ENCODE measurements around the gene TXNRD1.

Gene TXNRD1

DNA sequence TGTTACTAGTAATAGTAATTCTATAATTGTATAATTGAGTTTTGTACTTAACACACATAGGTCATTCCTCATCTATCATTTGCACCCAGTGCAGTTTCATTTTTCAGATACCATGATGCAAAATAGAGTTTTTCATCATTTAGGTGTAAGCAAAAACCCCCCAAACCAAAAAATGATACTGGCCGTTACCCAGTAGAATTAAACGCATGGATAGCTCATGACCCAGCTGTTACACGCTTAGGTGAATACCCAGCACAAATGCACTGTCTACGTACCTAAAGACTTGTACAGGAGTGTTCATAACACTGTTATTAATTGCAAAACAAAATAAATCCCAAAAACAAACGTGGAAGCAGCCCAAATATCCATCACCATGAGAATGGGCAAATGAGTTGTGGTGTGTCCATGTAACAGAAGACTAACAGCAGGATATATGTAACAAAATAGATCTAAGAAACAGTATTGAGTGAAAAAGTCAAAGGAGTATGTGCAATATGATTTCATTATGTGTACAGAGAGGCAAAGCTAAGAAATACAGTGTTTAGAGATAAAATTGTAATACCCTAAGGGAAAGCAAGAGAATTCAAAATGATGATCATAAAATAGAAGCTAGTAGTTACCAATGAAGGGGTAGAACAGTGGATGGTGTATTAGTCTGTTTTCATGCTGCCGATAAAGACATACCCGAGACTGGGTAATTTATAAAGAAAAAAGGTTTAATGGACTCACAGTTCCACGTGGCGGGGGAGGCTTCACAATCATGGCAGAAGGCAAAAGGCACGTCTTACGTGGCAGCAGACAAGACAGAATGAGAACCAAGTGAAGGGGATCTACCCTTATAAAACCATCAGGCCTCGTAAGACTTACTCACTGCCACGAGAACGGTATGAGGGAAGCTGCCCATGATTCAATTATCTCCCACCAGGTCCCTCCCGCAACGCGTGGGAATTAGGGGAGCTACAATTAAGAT, 137.7 kb downstream of the TXNRD1 start:
- DNase-seq = no peak

GRCh38 chr12:104354167-104354867, 138.7 kb downstream of the TXNRD1 start:
- no peak for DNase-seq

- no peak for DNase-seq
Observed at GRCh38 chr12:104354868-104355570, 139.4 kb downstream of the TXNRD1 start.

GRCh38 chr12:104355630-104356029, 140.1 kb downstream of the TXNRD1 start:
- DNase-seq = no peak

DNA sequence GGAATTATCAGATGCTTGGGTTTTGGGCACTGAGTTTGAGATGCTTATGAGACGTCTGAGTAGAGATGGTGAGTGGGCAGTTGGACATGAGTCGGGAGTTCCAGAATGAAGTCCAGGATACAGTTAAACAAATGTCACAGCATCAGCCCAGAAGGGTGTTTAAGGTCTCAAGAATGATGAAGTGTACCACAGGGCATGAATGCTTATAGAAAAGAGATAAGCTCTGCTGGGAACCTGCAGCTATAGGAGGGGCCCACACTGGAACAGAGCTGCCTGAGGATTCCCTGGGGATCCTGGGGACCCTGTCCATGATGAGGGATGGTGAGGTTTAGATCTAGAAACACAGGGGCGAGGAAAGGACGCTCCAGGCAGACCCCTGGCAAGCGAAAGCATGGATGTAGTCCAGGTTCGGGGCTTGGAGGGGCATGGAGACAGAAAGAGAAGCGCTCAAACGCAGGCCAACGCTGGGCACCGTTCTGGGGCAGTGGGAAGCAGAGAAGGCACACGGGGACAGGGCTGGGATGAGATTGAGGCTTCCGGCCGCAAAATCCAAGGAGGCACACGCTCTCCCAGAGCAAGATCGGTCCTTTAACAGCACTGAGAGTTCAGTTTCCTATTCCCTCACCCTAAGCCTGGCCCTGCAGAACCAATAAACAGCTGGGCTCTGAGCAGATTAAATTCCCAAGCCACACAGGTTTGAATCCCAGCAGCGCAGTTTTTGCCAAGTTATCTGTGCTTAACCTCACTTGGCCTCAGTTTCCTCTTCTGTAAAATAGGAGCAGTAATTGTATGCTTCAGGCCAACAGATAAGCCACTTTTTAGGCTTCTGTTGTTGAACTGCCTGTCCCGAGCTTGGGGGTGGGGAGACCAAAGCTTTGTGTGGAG, 140.9 kb downstream of the TXNRD1 start:
- no peak for DNase-seq

DNA sequence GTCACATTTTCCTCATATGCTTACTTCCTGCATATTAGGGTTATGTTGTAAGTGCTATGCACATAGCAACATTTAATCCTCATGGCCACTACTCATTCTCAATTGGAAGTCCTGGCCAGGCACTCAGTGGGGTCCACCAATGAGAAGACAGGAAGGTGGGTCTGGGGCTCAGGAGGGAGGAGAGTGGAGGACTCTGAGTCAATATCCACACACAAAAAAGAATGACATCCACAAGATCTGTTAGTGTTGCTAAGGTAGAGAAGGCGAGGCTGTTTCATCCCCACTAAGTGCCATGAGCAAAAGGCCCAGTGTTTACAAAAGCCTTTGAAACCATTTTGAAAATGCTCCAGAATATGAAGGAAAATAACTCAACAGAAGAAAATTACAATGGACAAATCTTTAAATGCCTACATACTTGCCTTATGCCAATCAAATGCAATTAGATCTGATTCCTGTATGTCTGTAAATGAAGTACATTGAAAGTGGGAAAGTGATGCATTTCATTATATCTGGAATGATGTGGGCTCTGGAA, 141.9 kb downstream of the TXNRD1 start:
- DNase-seq = no peak

DNA sequence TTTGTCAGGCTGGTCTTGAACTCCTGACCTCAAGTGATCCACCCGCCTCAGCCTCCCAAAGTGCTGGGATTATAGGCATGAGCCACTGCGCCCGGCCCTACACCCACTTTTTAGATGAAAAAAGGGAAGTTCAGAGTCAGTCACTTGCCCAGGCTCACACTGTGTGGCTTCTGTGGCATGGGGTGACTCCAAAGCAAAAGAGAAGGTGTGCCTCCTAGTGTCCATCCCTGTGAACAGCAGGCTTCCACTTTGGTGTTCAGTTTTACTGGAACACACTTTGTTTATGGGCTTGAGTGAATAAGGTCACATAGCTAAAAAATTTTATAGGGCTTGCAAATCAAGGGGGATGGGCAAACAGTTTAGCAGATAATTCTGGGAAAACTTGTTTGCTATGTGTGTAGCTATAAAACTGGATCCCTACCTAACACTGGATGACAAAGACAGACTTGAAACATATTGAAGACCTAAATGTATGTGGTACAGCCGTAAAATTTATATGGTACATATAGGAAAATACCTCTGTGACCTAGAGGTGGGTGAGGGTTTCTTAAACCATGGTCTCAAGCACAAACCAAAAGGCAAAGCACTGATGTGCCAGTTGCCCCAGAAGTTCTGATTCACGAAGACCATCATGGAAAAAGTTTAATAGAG, 142.9 kb downstream of the TXNRD1 start:
- DNase-seq = no peak

GRCh38 chr12:104359216-104359615, 143.6 kb downstream of the TXNRD1 start:
- no peak for DNase-seq

DNA sequence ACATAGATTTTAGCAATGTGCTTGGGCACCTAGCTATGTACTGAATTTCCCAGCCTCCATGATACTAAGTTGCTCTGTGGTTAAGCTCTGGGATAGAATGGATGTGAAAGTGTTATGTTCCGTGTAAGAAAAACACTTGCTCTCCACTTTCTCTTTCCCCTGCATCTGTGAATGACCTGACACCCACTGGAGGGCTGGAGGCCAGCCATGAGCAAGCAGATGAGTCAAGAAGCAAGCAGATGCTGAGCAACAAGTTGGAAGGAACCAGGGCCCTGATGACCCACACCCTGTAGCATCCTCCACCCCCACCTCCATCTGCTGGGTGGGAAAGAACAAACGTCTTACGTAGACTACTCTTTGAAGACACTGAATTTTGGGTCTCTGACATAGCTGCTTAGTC, 144.6 kb downstream of the TXNRD1 start:
- DNase-seq = no peak

GRCh38 chr12:104360983-104361707, 145.6 kb downstream of the TXNRD1 start:
- DNase-seq = no peak

DNA sequence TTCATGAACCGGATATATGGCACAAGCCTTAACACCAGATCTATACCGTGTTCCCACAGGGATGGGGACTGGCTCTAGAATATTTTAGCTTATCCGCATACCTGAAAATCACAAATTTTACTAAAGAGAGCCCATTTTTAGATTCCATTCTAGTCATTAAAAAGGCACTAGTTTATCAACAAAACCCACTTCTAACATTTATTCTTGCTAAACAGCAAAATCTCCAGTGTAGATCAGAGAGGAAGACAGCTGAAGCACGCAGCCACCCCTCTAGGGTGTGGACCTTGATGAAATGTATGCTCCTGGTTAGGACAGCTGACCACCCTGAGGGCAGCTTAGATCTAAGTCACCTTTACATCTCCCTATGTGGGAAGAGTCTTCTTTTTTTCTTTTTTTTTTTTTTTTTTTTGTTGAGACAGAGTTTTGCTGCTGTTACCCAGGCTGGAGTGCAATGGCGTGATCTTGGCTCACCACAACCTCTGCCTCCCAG, 150.4 kb downstream of the TXNRD1 start:
- no peak for DNase-seq

- no peak for DNase-seq
Observed at GRCh38 chr12:104369708-104370107, 154.1 kb downstream of the TXNRD1 start.

- DNase-seq = no peak
Observed at GRCh38 chr12:104371043-104371870, 155.7 kb downstream of the TXNRD1 start.

DNA sequence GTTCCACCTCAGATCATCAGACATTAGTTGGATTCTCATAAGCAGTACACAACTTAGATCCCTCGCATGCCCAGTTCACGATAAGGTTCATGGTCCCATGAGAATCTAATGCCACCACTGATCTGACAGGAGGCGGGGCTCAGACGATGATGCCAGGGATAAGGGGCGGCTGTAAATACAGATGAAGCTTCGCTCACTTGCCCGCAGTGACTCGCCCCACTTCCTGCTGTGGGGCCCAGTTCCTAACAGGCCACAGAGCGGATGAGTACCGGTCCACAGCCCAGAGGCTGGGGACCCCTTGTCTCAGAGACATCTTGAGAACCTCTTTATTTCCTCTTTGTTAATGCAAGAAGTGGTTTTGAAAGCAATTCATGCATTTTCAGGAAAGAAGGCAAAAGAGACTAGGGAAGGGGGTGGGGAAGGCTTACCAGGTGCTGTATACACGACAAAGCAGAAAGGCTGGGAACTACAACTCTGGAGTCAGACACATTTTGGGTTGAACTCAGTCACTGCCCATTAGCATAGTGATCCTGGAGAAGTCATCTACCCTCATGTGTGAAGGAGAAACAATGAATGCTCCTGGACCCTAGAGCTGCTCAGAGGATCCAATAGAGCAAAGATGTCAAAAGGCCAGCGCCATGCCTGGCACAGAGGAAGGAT, 156.6 kb downstream of the TXNRD1 start:
- no peak for DNase-seq

DNA sequence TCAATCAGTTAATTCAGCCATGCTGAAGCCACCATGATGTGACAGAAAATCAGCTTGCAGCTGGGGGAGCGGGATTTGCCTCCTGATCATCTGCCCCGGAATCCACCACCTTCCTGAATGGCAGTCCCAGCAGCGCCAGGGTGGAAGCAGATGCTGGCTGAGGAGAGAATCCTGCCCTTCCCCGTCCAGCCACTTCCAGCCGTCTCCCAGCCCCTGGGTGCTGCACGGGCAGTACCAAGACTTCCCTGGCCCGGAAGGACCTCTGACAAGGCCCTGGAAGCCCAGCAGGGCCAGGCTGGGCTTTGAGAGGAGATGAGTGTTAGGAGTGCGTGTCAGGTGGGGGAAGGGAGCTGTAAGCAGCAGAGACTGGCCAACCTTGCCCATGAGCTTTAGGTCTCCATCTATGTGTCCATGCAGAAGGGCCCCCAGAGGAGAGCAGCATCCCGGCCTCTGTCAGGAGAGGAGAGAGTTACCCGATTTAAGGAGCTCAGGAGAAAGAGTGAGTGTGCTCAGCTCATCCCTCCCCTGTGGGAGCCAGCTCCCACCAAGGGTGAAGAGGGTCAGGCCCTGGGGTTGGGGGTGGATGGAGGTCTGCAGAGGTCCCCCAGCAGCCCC, 157.2 kb downstream of the TXNRD1 start:
- DNase-seq = no peak

DNA sequence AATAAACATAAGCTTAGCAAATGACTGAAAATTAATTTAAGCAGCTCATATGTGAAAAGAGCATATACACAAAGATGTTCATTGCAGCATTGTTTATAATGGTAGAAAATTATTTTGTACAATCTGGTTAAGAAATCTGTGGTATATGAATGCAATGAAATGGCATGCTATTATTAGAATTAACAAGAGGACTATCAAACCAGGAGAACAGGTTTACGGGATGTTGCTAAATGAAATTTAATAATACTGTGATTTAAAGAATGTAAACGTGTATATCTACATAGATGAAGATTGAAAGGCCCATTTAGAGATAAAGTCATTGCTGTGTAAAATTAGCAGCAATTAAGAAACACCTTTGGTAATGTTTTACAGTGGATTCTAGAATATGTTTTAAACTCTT, 158.5 kb downstream of the TXNRD1 start:
- no peak for DNase-seq

- no peak for DNase-seq
Observed at GRCh38 chr12:104374806-104375205, 159.2 kb downstream of the TXNRD1 start.

GRCh38 chr12:104375775-104376174, 160.2 kb downstream of the TXNRD1 start:
- no peak for DNase-seq

All from SHP77 treated with DMSO at 0.1 percent for 48 hours (cell line).